Stimulated activated CD8-positive, alpha-beta memory T cell treated with anti-CD3 and anti-CD28 coated beads, Interleukin-15, amount 100 ng/mL, for 48 hours (primary cell): ENCODE data around the gene SLC1A5.
"Not testable (repeated sequence)": the region's sequence is repeated elsewhere in the genome, so short reads cannot be mapped to it uniquely, and the experiment has no call there.

Experiments
- DNase-seq, 2 donors: peaks; one replicate each; pipeline ENCODE4 v3.0.0-alpha.2; 2020; ENCODE audit warnings: low read depth in 2 of 2

Gene SLC1A5

GRCh38 chr19:46798713-46799112, 10.3 kb upstream of the SLC1A5 start:
- no peak for DNase-seq

GRCh38 chr19:46797881-46798280, 9.5 kb upstream of the SLC1A5 start:
- DNase-seq: no peak

- no peak for DNase-seq
These were observed 3.5 kb upstream of the SLC1A5 start for GRCh38 chr19:46791944-46792343.

- DNase-seq: no peak
These were observed 977 bp upstream of the SLC1A5 start for GRCh38 chr19:46789371-46789770.

- no peak for DNase-seq
These were observed 559 bp upstream of the SLC1A5 start for GRCh38 chr19:46788968-46789338.

- peak; percentile 24 to 34 for DNase-seq
These were observed 798 bp downstream of the SLC1A5 start for GRCh38 chr19:46787331-46788261.

- no peak for DNase-seq
These were observed 1.4 kb downstream of the SLC1A5 start for GRCh38 chr19:46787040-46787330.

- peak; percentile 77 to 84 for DNase-seq
These were observed 2.0 kb downstream of the SLC1A5 start for GRCh38 chr19:46786236-46787039.

GRCh38 chr19:46785980-46786235, 2.5 kb downstream of the SLC1A5 start:
- no peak for DNase-seq

GRCh38 chr19:46785054-46785979, 3.1 kb downstream of the SLC1A5 start:
- no peak for DNase-seq

- DNase-seq: peak; percentile 69 to 71
These were observed 3.9 kb downstream of the SLC1A5 start for GRCh38 chr19:46784262-46785053.

GRCh38 chr19:46783670-46784069, 4.7 kb downstream of the SLC1A5 start:
- no peak for DNase-seq

GRCh38 chr19:46782355-46783019, 5.9 kb downstream of the SLC1A5 start:
- DNase-seq: no peak

GRCh38 chr19:46777956-46778645, 10.3 kb downstream of the SLC1A5 start:
- DNase-seq: not testable (repeated sequence)

GRCh38 chr19:46776927-46777911, 11.2 kb downstream of the SLC1A5 start:
- no peak for DNase-seq

GRCh38 chr19:46775642-46776258, 12.6 kb downstream of the SLC1A5 start:
- no peak for DNase-seq

- DNase-seq: no peak
These were observed 15.4 kb downstream of the SLC1A5 start for GRCh38 chr19:46773018-46773399.

- DNase-seq: no peak
These were observed 16.0 kb downstream of the SLC1A5 start for GRCh38 chr19:46772170-46773017.
